Measurements from ENCODE around the gene CNGB1. TPM values are rescaled to one million over a fixed set of nuclear protein-coding genes. Genes with fewer than 3 reads are reported as not detected.

CNGB1 gene
- polyA plus RNA-seq, 1 donor from 2014 or later: 20.7 TPM

DNA sequence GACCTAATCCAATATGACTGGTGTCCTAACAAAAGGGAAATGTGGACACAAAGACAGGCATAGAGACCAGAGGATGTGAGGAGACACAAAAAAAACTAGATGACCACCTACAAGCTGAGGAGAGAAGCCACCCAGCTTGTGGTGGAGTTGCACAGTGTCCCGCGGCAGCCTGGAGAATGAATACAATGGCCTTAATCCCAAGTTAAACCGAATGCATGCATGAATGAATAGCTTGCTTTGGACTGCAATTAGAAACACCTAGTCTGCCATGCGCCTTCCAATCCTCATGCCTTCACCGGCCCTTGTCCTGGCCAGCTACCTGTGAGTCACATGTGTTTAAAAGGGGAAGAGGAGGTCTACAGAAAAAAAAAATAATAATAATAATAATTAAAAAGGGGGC lies 72.0 kb downstream of the CNGB1 start:
- no peak overlapping the region for H3K9ac ChIP-seq (ENCODE audit: low read length)
- no peaks in the 10 kb centered on the region for H4K20me1 ChIP-seq (ENCODE audit: insufficient read depth)
- H3F3A ChIP-seq (ENCODE audit: insufficient read depth, low read length, poor library complexity, severe bottlenecking): no peaks in the 10 kb centered on the region
- no peaks in the 10 kb centered on the region for H3K36me3 ChIP-seq (ENCODE audit: insufficient read depth, low read length)
- no peaks in the 10 kb centered on the region for H3K79me2 ChIP-seq (replicated peaks; ENCODE audit: insufficient read depth, low read length)
- no peak overlapping the region for H3K4me3 ChIP-seq (ENCODE audit: low read length)
- TF ChIP-seq, protein P1, sequence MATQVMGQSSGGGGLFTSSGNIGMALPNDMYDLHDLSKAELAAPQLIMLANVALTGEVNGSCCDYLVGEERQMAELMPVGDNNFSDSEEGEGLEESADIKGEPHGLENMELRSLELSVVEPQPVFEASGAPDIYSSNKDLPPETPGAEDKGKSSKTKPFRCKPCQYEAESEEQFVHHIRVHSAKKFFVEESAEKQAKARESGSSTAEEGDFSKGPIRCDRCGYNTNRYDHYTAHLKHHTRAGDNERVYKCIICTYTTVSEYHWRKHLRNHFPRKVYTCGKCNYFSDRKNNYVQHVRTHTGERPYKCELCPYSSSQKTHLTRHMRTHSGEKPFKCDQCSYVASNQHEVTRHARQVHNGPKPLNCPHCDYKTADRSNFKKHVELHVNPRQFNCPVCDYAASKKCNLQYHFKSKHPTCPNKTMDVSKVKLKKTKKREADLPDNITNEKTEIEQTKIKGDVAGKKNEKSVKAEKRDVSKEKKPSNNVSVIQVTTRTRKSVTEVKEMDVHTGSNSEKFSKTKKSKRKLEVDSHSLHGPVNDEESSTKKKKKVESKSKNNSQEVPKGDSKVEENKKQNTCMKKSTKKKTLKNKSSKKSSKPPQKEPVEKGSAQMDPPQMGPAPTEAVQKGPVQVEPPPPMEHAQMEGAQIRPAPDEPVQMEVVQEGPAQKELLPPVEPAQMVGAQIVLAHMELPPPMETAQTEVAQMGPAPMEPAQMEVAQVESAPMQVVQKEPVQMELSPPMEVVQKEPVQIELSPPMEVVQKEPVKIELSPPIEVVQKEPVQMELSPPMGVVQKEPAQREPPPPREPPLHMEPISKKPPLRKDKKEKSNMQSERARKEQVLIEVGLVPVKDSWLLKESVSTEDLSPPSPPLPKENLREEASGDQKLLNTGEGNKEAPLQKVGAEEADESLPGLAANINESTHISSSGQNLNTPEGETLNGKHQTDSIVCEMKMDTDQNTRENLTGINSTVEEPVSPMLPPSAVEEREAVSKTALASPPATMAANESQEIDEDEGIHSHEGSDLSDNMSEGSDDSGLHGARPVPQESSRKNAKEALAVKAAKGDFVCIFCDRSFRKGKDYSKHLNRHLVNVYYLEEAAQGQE (IDR thresholded peaks at IDR 0.05; ENCODE audit: borderline replicate concordance): no peak
- TF ChIP-seq MXI1 (conservative IDR thresholded peaks at IDR 0.05; ENCODE audit: poor library complexity, severe bottlenecking): no peak
- no peak for TF ChIP-seq RAD21 (conservative IDR thresholded peaks at IDR 0.05)
- no peak for TF ChIP-seq SMC3 (conservative IDR thresholded peaks at IDR 0.05; ENCODE audit: poor library complexity)
- TF ChIP-seq POLR2AphosphoS5 (IDR thresholded peaks at IDR 0.05): no peak
- TF ChIP-seq TAF1 (IDR thresholded peaks at IDR 0.05; ENCODE audit: low read depth): no peak
- TF ChIP-seq EP300 (conservative IDR thresholded peaks at IDR 0.05; ENCODE audit: poor library complexity, severe bottlenecking): no peak
- no peak for TF ChIP-seq EZH2 (IDR thresholded peaks at IDR 0.05; ENCODE audit: borderline replicate concordance, insufficient read depth, low read length, poor library complexity, severe bottlenecking)
- no peak for TF ChIP-seq CTCF (IDR thresholded peaks at IDR 0.05; ENCODE audit: poor library complexity, severe bottlenecking)
- H3K27ac ChIP-seq (ENCODE audit: low read length): no peak overlapping the region
- H3K9me2 ChIP-seq (ENCODE audit: insufficient read depth, low read length): no peaks in the 10 kb centered on the region
- H3K9me3 ChIP-seq (ENCODE audit: low read length): no peaks in the 10 kb centered on the region
- no peak overlapping the region for H2AFZ ChIP-seq (ENCODE audit: low read depth, low read length)
- H3K4me2 ChIP-seq (ENCODE audit: low read length): no peak overlapping the region
- H3K27me3 ChIP-seq (ENCODE audit: insufficient read depth, low read depth, low read length): no peaks in the 10 kb centered on the region

GRCh38 chr16:57897996-57898395 lies 72.9 kb downstream of the CNGB1 start:
- H3K9me2 ChIP-seq (ENCODE audit: insufficient read depth, low read length): no peaks in the 10 kb centered on the region
- H3K4me2 ChIP-seq (ENCODE audit: low read length): no peak overlapping the region
- no peaks in the 10 kb centered on the region for H3K9me3 ChIP-seq (ENCODE audit: low read length)
- H3K9ac ChIP-seq (ENCODE audit: low read length): no peak overlapping the region
- no peaks in the 10 kb centered on the region for H3K36me3 ChIP-seq (ENCODE audit: insufficient read depth, low read length)
- no peak for TF ChIP-seq CTCF (IDR thresholded peaks at IDR 0.05; ENCODE audit: poor library complexity, severe bottlenecking)
- TF ChIP-seq, protein P1 (IDR thresholded peaks at IDR 0.05; ENCODE audit: borderline replicate concordance): no peak
- TF ChIP-seq RAD21 (conservative IDR thresholded peaks at IDR 0.05): no peak
- TF ChIP-seq SMC3 (conservative IDR thresholded peaks at IDR 0.05; ENCODE audit: poor library complexity): no peak
- no peak for TF ChIP-seq EZH2 (IDR thresholded peaks at IDR 0.05; ENCODE audit: borderline replicate concordance, insufficient read depth, low read length, poor library complexity, severe bottlenecking)
- no peak for TF ChIP-seq TAF1 (IDR thresholded peaks at IDR 0.05; ENCODE audit: low read depth)
- no peak for TF ChIP-seq MXI1 (conservative IDR thresholded peaks at IDR 0.05; ENCODE audit: poor library complexity, severe bottlenecking)
- TF ChIP-seq POLR2AphosphoS5 (IDR thresholded peaks at IDR 0.05): no peak
- no peak for TF ChIP-seq EP300 (conservative IDR thresholded peaks at IDR 0.05; ENCODE audit: poor library complexity, severe bottlenecking)
- H3K4me3 ChIP-seq (ENCODE audit: low read length): no peak overlapping the region
- no peaks in the 10 kb centered on the region for H4K20me1 ChIP-seq (ENCODE audit: insufficient read depth)
- H3F3A ChIP-seq (ENCODE audit: insufficient read depth, low read length, poor library complexity, severe bottlenecking): no peaks in the 10 kb centered on the region
- H3K27me3 ChIP-seq (ENCODE audit: insufficient read depth, low read depth, low read length): no peaks in the 10 kb centered on the region
- no peak overlapping the region for H2AFZ ChIP-seq (ENCODE audit: low read depth, low read length)
- H3K79me2 ChIP-seq (replicated peaks; ENCODE audit: insufficient read depth, low read length): no peaks in the 10 kb centered on the region
- H3K27ac ChIP-seq (ENCODE audit: low read length): no peak overlapping the region

All from neural cell (in vitro differentiated cells).